ENCODE data around the gene RGS16.

The RGS16 gene, protein sequence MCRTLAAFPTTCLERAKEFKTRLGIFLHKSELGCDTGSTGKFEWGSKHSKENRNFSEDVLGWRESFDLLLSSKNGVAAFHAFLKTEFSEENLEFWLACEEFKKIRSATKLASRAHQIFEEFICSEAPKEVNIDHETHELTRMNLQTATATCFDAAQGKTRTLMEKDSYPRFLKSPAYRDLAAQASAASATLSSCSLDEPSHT

DNA sequence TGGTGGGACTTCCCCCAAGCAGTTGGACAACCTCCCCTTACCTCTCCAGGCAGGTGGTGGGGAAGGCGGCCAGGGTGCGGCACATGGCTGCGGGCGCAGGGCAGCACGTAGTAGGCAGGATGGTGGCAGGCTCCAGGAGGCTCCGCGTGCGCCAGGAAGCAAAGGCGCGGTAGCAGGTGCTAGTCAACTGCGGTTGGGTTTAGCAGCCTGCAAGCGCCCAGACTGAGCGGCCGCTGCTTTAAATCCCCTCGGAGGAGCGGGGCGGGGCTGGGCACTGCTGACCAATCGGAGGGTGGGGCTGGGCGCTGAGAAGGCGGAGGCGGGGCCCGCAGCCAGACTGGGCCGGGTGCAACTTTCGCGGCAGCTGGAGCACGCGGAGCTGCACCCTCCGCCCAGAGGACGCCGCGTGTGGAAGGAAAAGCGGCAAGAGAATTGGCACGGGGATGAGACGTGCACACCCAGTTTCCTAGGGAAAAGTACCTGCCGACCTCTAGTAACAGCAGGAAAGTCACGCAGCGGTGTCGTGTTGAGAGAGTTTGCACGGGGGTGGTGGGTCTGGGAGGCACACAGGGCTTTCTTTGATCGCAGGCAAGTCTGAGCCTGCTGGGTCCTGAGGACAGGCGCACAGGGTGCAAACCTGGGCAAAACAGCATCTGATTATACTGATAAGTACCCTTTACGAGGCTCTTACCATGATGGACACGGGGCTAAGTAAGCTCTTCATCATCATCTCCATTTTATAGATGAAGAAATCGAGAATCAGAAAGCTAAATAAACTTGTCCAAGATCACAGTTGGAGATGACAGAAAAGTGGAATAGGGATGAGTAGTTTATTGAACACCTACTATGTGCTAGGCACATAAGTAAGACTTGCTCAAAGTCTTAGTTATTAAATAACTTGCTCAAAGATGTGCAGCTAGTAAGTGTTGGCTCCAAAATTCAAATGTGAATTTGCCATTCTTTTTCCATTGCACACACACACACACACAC, at the start of gene RGS16:
Gene RGS16 (minus strand): TSS at position 215 of the 990 bp plus-strand sequence. CDS start 130 bp downstream, at position 85.
- DNase-seq (ENCODE audit: extremely low read depth, low read depth) = no peak
- TF ChIP-seq, protein P1, sequence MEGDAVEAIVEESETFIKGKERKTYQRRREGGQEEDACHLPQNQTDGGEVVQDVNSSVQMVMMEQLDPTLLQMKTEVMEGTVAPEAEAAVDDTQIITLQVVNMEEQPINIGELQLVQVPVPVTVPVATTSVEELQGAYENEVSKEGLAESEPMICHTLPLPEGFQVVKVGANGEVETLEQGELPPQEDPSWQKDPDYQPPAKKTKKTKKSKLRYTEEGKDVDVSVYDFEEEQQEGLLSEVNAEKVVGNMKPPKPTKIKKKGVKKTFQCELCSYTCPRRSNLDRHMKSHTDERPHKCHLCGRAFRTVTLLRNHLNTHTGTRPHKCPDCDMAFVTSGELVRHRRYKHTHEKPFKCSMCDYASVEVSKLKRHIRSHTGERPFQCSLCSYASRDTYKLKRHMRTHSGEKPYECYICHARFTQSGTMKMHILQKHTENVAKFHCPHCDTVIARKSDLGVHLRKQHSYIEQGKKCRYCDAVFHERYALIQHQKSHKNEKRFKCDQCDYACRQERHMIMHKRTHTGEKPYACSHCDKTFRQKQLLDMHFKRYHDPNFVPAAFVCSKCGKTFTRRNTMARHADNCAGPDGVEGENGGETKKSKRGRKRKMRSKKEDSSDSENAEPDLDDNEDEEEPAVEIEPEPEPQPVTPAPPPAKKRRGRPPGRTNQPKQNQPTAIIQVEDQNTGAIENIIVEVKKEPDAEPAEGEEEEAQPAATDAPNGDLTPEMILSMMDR (IDR thresholded peaks at IDR 0.05; ENCODE audit: low read depth, low read length) = no peak

DNA sequence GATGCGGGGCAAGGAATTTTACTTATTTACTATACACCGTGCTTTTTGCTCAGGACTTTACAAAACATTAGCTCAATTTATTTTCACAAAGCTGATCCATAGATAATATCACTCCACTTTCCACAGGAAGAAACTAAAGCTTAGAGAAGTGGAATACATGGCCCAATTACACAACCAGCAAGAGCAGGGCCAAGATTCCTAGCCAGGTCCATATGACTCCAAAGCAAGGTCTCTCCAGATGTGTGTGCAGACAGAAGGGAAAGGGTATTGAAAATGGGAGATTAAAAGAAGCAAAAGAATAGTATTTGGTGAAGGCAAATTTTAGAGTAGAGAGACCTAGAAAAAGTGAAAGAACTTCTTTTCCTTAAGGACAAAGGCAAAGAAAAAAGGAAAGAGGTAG, 49.8 kb upstream of the RGS16 start:
- TF ChIP-seq, protein P1 (IDR thresholded peaks at IDR 0.05; ENCODE audit: low read depth, low read length) = no peak
- no peak for DNase-seq (ENCODE audit: extremely low read depth, low read depth)

DNA sequence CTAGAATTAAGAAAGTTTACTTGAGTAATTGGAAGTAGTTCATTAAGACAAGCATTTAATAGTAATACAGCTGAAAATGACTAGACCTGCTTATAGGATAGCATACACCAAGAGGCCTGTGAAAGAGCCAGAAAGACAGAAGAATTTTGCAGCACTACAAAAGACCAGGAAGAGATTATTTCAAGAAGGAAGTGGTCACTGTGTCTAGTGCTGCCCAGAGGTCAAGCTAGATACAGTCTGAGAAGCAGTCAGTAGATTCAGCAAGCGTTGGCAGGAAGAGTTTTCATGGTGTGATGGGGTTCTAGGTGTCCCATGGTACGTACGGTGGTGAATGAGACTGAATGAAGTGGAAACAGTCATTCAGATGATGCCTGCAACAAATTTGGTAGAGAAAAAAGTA, 48.7 kb upstream of the RGS16 start:
- TF ChIP-seq, protein P1 (IDR thresholded peaks at IDR 0.05; ENCODE audit: low read depth, low read length) = no peak
- DNase-seq (ENCODE audit: extremely low read depth, low read depth) = no peak

DNA sequence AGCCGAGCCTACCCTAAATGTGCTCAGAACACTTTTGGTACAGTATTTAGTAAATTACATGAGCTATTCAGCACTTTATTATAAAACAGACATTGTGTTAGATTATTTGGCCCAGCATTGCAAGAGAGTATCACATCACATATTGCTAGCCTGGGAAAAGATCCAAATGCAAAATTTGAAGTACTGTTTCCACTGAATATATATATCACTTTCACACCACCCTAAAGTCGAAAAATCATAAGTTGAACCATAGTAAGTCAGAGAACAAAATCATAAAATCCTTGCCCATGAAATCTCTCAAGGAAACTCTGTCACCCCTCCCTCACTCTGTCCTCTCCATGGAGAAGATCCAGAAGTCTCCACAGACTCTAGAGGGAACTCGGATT, 47.1 kb upstream of the RGS16 start:
- no peak for DNase-seq (ENCODE audit: extremely low read depth, low read depth)
- TF ChIP-seq, protein P1 (IDR thresholded peaks at IDR 0.05; ENCODE audit: low read depth, low read length) = no peak

DNA sequence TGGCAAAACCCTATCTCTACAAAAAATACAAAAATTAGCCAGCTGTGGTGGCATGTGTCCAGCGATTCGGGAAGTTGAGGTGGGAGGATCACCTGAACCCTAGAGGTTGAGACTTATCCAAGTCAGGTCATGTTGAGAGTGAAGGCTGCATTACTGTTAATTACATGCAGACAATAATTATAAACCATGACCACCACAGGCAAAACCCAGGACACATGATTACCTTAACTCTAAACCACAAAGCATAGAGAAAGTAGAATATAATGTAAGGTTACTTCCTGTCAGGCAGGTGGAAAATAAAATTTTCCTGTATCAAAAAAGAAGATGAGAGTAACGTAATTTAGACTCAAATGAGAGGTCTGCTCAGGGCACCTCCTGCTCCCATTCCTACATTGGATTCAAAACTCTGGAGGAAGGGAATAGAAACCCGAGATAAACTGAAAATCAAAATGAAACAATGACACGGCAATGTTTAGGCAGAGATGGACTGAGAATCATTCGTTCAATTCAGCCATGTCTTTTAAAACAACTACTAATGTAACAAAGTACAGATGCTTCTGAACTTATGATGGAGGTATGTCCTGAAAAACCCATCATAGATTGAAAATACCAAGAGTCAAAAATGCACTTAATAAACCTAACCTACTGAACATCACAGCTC, 46.6 kb upstream of the RGS16 start:
- DNase-seq (ENCODE audit: extremely low read depth, low read depth) = no peak
- TF ChIP-seq, protein P1 (IDR thresholded peaks at IDR 0.05; ENCODE audit: low read depth, low read length) = no peak

DNA sequence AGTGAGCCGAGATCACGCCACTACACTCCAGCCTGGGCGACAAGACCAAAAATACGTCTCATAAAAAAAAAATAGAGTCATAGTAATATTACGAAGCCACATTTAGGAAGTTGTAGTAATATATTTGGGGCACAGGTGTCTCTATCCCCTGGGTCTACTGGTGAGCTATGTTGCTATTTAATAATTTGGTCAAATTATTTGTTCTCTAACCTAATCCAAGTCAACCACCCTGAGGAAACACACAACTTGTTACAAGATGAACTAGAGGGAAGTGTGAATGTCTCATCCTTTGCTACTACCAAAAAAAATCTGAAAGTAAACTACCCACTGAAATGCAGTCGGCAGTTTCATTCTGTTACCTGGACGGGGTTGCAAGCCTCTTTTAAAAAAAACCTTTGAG, 44.9 kb upstream of the RGS16 start:
- DNase-seq (ENCODE audit: extremely low read depth, low read depth) = no peak
- TF ChIP-seq, protein P1 (IDR thresholded peaks at IDR 0.05; ENCODE audit: low read depth, low read length) = no peak
